ENCODE measurements around the gene EFNA2.
A peak's percentile ranks its signal among the peaks of the same experiment; 100 is the strongest.

Gene EFNA2

DNA sequence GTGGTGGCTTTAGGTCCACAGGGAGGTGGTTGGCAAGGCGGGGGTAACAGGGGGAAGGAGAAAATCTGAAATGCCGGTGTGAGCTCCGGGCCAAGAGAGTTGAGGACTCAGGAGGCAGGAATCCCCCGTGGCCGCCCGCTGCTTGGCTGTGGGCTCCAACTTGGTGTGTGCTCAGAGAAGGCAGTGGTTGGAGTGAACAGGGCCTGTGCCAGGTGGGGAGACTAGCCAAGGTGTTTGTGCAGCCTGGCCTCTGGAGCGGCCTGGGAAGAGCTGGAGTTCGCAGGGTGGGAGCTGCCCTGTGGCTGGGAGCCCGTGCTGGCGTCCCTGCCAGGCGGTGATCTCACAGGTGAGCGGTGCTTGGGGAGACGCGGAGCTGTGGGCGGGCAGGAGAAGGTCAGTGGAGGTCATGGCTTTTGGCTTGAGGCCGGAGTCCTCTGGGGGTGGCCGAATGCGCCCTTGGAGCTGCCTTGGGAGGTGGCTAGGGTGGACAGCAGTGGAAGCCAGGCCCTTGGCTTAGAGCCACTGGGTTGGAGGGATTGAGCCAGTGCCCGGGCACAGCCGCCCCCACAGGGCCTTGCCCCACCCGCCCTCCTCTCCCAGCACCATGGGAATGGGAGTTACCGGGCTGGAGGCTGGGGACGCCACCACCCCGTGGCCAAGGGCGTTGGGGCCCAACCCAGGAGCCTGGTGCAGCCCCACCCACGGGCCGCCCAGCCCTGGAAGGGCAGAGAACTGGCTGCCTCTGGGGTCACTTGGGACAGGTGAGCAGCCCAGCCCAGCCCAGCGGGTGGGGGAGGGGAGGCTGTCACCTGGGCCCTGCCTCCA, 23.7 kb upstream of the EFNA2 start:
- Mint-ChIP-seq H3K4me3 (peak overlapping the region; percentile 95), H3K27ac (peak overlapping the region; percentile 97), H3K27me3 (no peaks in the 10 kb centered on the region), H3K36me3 (ENCODE audit: low read depth) (peaks cover 46% of the 10 kb centered on the region), H3K4me1 (ENCODE audit: low read depth) (peaks cover 68% of the 10 kb centered on the region), H3K9me3 (no peaks in the 10 kb centered on the region)
- DNase-seq = peak; percentile 64

DNA sequence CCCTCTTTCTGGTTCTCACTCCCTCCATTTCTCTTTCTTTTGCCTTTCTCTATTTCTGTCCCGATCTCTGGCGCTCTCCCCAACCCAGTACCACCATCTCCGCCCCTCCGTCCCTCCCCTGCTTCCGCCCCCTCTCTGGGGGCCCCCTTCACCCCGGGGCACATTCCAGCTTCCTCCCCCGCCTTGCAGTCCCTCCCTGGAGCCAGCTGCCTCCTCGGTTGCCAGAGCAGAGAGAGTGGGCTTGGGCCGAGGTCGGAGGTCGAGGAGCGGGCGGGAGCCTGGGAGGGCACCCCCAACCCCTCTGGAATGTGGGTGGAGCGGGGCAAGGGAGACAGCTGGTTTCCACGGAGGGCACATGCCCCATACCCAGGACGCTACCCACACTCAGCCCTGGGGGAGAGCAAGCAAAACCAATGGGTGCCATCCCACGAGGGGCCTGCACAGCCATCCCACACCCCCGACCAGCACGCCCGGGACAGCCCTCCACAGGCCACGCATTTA, 23.0 kb upstream of the EFNA2 start:
- Mint-ChIP-seq H3K4me3 (peak overlapping the region; percentile 67), H3K4me1 (ENCODE audit: low read depth) (peaks cover 71% of the 10 kb centered on the region), H3K9me3 (no peaks in the 10 kb centered on the region), H3K36me3 (ENCODE audit: low read depth) (peaks cover 42% of the 10 kb centered on the region), H3K27me3 (no peaks in the 10 kb centered on the region), H3K27ac (peak overlapping the region; percentile 50)
- no peak for DNase-seq

DNA sequence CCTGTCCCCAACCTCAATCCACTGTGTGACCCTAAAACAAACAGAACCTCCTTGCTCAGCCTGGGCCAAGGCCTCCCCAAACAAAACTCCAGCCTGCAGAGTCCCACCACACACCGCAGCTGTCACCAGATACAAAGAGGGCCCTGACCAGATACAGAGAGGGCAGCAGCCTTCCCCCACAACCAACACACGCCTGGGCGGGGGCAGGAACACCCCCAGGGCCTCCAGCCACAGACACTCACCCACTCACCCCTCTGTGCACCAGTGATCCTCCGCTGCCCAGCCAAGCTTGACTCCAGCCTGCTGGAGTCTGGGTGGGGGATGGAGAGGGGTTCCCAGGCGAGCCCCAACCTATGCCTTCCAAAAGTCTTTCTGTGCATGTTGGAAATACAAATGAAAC, 22.5 kb upstream of the EFNA2 start:
- DNase-seq = no peak
- Mint-ChIP-seq H3K36me3 (ENCODE audit: low read depth) (peaks cover 37% of the 10 kb centered on the region), H3K4me1 (ENCODE audit: low read depth) (peaks cover 71% of the 10 kb centered on the region), H3K27ac (peak overlapping the region; percentile 84), H3K4me3 (peak overlapping the region; percentile 67), H3K9me3 (no peaks in the 10 kb centered on the region), H3K27me3 (no peaks in the 10 kb centered on the region)

DNA sequence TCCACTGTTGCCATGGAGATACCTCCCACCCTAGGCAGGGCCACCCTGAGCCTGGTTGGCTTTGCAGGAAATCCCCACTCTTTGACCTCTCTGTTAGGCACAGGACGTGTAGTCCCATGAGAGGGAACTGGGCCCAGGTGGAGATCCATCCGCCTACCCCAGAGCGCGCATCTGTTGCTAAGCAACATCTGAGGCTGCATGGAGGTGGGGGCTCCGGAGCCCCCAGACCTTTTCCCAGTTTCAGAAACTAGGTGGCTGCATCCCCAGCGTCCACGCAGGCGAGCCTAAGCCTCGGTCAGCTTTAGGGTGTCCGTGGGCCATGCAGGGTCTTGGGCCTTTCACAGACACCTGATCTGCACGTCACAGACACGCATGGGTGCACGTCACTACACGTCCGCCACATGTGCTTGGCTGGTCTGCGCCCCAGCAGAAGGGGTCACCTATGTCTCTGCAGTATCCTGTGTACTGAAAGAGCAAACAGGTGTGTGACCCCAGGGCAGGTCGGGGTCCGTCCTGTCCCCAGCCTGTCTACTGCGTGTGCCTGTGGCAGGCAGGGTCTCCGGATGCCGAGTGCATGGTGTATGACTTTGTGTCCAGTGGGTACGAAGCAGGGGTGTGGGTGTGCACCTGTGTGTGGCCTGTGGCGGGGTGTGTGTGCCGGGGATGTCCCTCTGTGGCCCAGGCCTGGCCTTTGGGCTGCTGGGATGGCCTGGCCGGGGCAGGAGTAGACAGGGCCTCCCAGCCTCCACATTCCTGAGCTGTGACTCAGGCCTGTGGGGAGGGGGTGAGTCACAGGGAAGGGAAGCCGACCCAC, 20.7 kb upstream of the EFNA2 start:
- Mint-ChIP-seq H3K4me3 (peak overlapping the region; percentile 27), H3K9me3 (no peaks in the 10 kb centered on the region), H3K4me1 (ENCODE audit: low read depth) (peaks cover 62% of the 10 kb centered on the region), H3K36me3 (ENCODE audit: low read depth) (peaks cover 29% of the 10 kb centered on the region), H3K27ac (peak overlapping the region; percentile 83), H3K27me3 (no peaks in the 10 kb centered on the region)
- no peak for DNase-seq

DNA sequence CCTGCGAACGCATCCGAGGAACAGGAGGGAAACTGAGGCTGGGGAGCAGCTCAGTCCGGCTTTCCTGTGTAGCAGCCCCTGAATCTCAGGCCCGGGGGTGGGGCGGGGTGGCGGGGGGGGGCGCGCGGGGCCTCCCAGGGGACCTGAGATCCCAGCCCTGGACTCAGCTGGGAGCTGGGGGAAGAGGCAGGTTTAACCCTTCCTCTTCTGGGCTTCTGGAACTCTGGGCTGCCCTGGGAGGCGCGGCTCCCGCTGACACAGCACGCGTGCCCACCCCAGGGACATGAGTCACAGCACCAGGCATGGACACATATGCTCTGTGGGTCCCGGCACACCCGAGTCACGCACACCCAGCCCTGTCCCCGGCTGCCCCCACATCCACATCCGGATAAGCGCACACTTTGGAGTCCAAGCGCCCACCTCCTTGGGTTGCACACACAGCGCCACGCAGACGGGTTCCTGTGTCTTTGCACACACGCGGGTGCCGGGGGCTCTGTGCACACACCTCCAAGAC, 20.0 kb upstream of the EFNA2 start:
- Mint-ChIP-seq H3K4me1 (ENCODE audit: low read depth) (peaks cover 65% of the 10 kb centered on the region), H3K27me3 (no peaks in the 10 kb centered on the region), H3K36me3 (ENCODE audit: low read depth) (peaks cover 36% of the 10 kb centered on the region), H3K9me3 (no peaks in the 10 kb centered on the region), H3K27ac (peak overlapping the region; percentile 86), H3K4me3 (peak overlapping the region; percentile 51)
- DNase-seq = peak; percentile 66

DNA sequence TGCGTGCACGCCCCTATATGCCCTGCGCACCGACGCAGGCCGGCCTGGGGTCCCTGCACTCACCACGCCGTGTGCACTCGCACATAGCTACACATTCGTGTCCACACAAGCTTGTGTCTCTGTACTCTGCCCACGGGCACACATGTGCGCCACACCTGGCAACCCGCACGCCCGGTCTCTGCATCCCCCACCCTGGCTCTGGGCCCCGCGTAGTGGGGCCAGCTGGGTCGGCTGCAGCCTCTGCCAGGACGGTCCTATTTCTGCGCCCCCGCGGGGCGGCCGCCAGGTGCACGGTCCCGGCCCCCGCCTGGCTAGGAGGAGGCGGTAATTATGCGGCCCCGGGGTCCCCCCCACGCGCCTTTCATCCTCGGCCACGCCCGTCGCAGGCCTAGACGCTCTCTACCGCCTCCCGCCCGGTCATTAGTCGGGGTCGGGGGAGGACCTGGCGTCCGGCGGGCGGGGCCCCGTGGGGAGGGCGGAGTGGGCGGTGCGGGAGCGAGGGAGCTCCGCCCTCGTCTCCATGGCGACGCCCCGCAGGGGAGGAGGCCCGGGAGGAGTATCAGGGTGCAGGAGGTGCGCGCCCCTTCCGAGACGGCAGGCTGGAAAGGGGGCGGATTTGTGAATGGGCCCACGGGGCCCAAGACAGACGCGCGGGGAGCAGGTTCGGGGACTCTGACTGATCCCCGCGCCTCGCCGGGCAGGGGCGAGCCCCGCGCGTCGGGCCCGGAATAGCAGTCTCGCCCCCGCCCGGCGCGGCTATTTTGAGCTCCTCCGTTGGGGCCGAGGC, 19.4 kb upstream of the EFNA2 start:
- Mint-ChIP-seq H3K9me3 (no peaks in the 10 kb centered on the region), H3K27me3 (no peaks in the 10 kb centered on the region), H3K4me1 (ENCODE audit: low read depth) (peaks cover 71% of the 10 kb centered on the region), H3K36me3 (ENCODE audit: low read depth) (peaks cover 41% of the 10 kb centered on the region), H3K27ac (peak overlapping the region; percentile 86), H3K4me3 (peak overlapping the region; percentile 51)
- DNase-seq = peak; percentile 90

DNA sequence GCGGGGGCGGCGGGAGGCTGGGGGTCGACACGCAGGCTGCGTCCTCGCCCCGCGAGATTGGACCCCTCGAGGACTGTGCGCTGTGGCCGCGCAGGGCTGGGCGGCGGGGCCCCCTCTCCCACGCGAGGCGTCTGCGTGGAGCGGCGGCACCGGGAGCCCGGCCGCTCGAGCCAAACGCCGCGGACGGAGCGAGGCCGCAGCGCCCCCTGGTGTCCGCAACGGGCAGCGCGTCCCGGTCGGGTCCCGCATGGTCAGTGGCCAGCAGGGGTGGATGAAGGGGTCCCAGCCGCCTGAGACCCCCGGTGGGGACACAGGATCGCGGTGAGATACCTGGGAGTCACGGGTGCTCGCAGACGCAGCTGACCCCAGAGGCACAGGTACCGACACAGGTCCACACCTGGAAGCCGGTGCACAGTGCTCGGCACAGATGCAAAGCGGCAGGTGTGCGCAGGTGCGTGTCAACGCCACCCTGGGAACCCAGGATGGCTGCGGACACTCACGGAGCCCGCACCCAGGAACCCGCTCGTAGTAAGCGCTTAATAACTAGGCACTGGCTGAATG, 18.7 kb upstream of the EFNA2 start:
- peaks cover 71% of the 10 kb centered on the region for H3K4me1 Mint-ChIP-seq (ENCODE audit: low read depth)
- no peaks in the 10 kb centered on the region for H3K27me3 Mint-ChIP-seq
- H3K36me3 Mint-ChIP-seq (ENCODE audit: low read depth) = peaks cover 41% of the 10 kb centered on the region
- peak overlapping the region; percentile 62 for H3K4me3 Mint-ChIP-seq
- H3K27ac Mint-ChIP-seq = peak overlapping the region; percentile 66
- H3K9me3 Mint-ChIP-seq = no peaks in the 10 kb centered on the region
- DNase-seq = peak; percentile 86

DNA sequence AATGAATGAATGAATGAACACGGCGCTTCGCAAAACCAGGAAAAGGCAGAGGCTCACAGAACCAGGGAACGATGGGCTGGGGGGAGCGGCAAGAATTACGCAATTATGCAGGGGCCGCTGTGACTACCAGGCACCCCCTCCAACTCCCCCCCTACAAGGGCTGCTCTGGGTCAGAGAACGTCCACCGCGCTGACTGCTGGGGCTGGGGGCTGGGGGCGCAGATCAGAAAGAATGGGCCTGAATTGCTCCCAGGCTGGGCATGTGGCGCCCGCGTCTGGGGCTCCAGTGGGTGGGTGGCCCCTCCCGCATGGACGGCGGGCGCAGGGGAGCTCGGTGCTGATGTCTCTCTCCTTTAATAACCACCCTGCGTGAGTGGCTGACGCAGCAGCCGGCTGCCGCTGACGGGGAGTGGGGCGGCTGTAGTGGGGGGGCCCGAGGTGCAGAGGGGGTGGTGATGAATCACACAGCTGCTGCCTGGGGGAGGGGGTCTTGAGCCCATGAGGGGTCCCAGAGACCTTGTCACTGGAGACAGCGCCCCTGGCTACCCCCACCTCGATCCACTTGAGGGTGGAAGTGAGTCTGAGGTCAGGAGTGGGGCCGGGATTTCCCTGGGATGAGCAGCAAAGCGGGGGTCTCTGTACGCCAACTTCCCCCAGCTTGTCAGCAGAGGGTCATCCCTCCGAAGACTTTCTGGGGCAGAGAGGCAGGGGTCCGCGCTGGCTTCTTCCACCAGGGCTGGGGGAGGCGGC, 18.0 kb upstream of the EFNA2 start:
- peak overlapping the region; percentile 91 for H3K4me3 Mint-ChIP-seq
- peak; percentile 54 for DNase-seq
- peaks cover 73% of the 10 kb centered on the region for H3K4me1 Mint-ChIP-seq (ENCODE audit: low read depth)
- H3K9me3 Mint-ChIP-seq = no peaks in the 10 kb centered on the region
- H3K27ac Mint-ChIP-seq = peak overlapping the region; percentile 89
- H3K27me3 Mint-ChIP-seq = no peaks in the 10 kb centered on the region
- peaks cover 47% of the 10 kb centered on the region for H3K36me3 Mint-ChIP-seq (ENCODE audit: low read depth)

DNA sequence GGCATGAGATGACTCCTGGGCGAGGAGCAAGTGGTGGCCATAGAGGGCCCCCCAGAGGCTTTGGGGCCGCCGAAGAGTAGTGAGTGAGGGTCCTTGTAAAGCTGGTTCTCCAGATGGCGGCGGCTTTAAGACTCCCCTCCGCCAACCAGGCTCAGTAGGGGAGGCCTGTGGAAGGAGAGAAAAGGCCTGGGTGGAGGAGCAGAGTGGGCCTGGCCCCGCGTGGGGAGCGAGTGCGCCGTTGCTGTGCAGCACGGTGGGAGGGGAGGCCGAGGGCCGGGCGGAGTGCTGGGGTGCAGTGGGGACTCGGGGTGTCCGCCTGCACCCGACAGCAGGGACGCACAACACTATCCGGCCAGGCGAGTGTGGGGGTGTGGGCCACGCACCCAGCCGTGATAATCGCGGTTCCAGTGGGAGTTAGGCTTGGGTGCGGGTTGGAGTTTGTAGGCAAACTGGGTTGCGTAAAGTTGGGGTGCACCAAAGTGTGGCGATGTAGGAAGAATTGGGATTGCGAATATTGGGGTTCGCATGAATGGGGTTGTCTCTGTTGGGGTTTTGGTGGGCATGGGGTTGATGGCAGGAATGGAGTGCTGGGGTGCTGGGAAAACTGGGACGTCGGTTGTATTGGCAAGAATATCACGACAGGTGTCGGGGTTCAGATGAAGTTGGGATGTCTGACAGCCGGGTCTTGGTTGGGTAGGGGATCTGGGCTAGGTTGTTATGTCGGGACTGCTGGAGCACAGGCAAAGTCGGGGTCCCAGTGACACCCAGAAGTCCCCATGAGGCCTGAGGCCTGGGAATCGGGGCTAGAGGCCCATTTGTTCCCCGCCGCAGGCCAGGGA, 17.2 kb upstream of the EFNA2 start:
- no peak for DNase-seq
- peaks cover 73% of the 10 kb centered on the region for H3K4me1 Mint-ChIP-seq (ENCODE audit: low read depth)
- peaks cover 51% of the 10 kb centered on the region for H3K36me3 Mint-ChIP-seq (ENCODE audit: low read depth)
- H3K9me3 Mint-ChIP-seq = no peaks in the 10 kb centered on the region
- peak overlapping the region; percentile 91 for H3K4me3 Mint-ChIP-seq
- H3K27me3 Mint-ChIP-seq = no peaks in the 10 kb centered on the region
- peak overlapping the region; percentile 89 for H3K27ac Mint-ChIP-seq

DNA sequence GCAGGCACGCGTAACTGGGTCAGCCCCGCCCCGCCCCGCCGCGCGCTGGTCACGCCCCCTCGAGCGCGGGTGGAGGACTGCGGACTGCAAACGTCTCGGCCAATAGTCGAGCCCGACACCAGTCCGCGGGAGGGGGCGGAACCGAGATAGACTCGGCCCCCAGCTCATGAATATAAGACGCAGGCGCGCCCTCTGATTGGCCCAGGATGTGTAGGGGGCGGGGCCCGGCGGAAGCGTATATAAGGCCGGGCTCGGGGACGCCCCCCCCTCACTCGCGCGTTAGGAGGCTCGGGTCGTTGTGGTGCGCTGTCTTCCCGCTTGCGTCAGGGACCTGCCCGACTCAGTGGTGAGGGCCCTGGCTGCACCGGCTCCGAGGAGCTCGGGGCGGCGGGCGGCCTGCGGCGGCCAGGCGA, 16.6 kb upstream of the EFNA2 start, which contains the start of gene CIRBP:
Gene CIRBP (plus strand): TSS at position 268 of the 413 bp plus-strand sequence. CDS start 1,602 bp downstream, outside the sequence.
- Mint-ChIP-seq H3K4me1 (ENCODE audit: low read depth) (peaks cover 79% of the 10 kb centered on the region), H3K4me3 (peak within 1 kb of the TSS; percentile 91), H3K27me3 (no peaks in the 10 kb centered on the region), H3K9me3 (no peaks in the 10 kb centered on the region), H3K36me3 (ENCODE audit: low read depth) (peaks cover 58% of the 10 kb centered on the region), H3K27ac (peak within 1 kb of the TSS; percentile 97)
- DNase-seq = peak; percentile 99

DNA sequence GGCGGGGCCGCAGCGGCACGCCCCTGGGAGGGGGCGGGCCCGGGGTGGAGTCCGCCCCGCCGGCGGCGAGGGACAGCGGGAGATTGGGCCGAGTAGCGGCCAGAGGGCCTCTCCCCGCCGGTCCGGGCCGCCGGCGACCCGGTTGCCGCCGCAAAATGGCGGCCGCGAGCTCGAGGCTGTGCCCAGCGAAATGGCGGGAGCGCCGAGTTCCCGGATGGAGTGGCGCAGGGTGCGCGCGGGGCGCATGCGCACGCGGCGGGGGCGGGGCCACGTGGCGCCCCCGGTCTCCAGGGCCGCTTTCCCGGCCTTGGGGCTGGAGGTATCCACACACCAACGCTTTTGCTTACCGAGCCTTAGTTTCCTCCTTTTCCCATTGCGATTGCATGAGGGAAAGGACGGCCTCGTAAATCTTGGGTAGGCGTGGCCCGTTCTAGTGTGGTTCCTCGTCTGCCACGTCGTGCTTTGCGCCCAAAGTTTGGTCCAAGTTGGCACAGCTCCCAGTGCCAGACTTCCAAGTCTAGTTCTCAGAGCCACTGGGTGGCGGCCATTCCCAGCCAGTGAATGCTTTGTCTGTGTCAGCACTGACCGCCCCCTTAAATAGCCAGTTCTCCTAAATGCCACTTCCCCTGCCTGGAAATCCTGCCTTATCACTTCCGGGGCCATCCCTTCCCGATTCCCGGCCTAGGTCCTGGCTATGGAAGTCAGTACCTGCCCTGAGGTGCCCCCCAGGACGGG, 16.0 kb upstream of the EFNA2 start:
- Mint-ChIP-seq H3K27me3 (no peaks in the 10 kb centered on the region), H3K36me3 (ENCODE audit: low read depth) (peaks cover 58% of the 10 kb centered on the region), H3K27ac (peak overlapping the region; percentile 97), H3K4me1 (ENCODE audit: low read depth) (peaks cover 79% of the 10 kb centered on the region), H3K9me3 (no peaks in the 10 kb centered on the region), H3K4me3 (peak overlapping the region; percentile 91)
- DNase-seq = peak; percentile 92

DNA sequence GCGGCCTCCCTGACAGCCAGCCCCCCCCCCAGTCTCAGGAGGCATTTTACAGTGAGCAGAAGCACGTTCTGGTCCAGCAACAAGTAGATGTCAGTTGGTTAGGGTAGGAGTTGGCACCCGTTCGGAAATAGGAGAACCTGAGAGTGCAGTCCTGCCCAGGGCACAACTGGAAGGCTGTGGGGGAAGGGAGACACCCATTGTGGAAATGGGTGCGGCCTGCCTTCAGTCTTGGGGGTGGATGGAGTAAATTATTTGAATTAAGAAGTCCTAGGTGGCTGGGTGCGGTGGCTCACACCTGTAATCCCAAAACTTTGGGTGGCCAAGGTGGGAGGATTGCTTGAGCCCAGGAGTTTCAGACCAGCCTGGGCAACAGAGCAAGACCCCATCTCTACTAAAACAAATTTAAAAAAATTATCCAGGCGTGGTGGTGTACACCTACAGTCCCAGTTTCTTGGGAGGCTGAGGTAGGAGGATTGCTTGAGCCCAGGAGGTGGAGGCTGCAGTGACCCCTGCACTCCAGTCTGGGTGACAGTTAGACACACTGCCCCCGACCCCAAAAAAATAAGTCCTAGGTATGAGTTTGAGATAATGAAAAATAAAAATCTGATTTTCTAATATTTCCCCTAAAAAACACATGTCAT, 15.3 kb upstream of the EFNA2 start:
- H3K27me3 Mint-ChIP-seq = no peaks in the 10 kb centered on the region
- DNase-seq = no peak
- peak overlapping the region; percentile 97 for H3K27ac Mint-ChIP-seq
- no peaks in the 10 kb centered on the region for H3K9me3 Mint-ChIP-seq
- peaks cover 53% of the 10 kb centered on the region for H3K36me3 Mint-ChIP-seq (ENCODE audit: low read depth)
- peaks cover 73% of the 10 kb centered on the region for H3K4me1 Mint-ChIP-seq (ENCODE audit: low read depth)
- peak overlapping the region; percentile 91 for H3K4me3 Mint-ChIP-seq

All from activated T-cell treated with anti-CD3 and anti-CD28 coated beads, Interleukin-2, amount 50 U/mL, for 24 hours (primary cell).